ENCODE data around the gene LRRC23. TPM values are rescaled to one million over a fixed set of nuclear protein-coding genes. Genes with fewer than 3 reads are reported as not detected.

Gene LRRC23
- total RNA-seq, 2 experiments from 2014 or later: 4.6 to 5.3 TPM

- no peak for ATAC-seq
- intact Hi-C loops (cut with micrococcal nuclease): no loop called here
- Mint-ChIP-seq H3K4me1 (ENCODE audit: low read depth) (peaks cover 56% of the 10 kb centered on the region), H3K36me3 (ENCODE audit: low read depth) (peaks cover 35% of the 10 kb centered on the region), H3K9me3 (no peaks in the 10 kb centered on the region), H3K27me3 (no peaks in the 10 kb centered on the region), H3K4me3 (peak overlapping the region; percentile 83), H3K27ac (peak overlapping the region; percentile 98)
- ChIA-PET POLR2A (interaction anchor here (1.3 to 36.0 kb wide), 6 partner anchors 10 to 82 kb away, joined by 3 to 1266 read pairs (median 50); partner anchors contain the start of genes ATN1, C12orf57, EMG1 and PHB2), CTCF (interaction anchor here (0.9 to 22.8 kb wide), 7 partner anchors 10 to 107 kb away, joined by 3 to 460 read pairs (median 26); partner anchors contain the start of genes ATN1 and SPSB2)
- no peak for DNase-seq
- TF ChIP-seq CTCF (IDR thresholded peaks at IDR 0.05): no peak
Observed at GRCh38 chr12:6936194-6936635, 31.6 kb downstream of the LRRC23 start.

GRCh38 chr12:6936636-6937480, 32.2 kb downstream of the LRRC23 start:
- no peaks in the 10 kb centered on the region for H3K9me3 Mint-ChIP-seq
- peak overlapping the region; percentile 98 for H3K27ac Mint-ChIP-seq
- no peaks in the 10 kb centered on the region for H3K27me3 Mint-ChIP-seq
- peaks cover 39% of the 10 kb centered on the region for H3K36me3 Mint-ChIP-seq (ENCODE audit: low read depth)
- peaks cover 56% of the 10 kb centered on the region for H3K4me1 Mint-ChIP-seq (ENCODE audit: low read depth)
- H3K4me3 Mint-ChIP-seq: peak overlapping the region; percentile 83
- ATAC-seq (peak; percentile 50), DNase-seq (peak; percentile 87)
- ChIA-PET CTCF (interaction anchor here (0.9 to 22.8 kb wide), 16 partner anchors 10 to 397 kb away, joined by 3 to 460 read pairs (median 5); partner anchors contain the start of genes ATN1, SPSB2 and ZNF384), POLR2A (interaction anchor here (0.7 to 36.0 kb wide), 15 partner anchors 10 to 401 kb away, joined by 3 to 1266 read pairs (median 4); partner anchors contain the start of genes ATN1, C12orf57, EMG1 and PHB2)
- intact Hi-C loops (cut with micrococcal nuclease): no loop called here
- no peak for TF ChIP-seq CTCF (IDR thresholded peaks at IDR 0.05)

GRCh38 chr12:6937481-6938352, 33.1 kb downstream of the LRRC23 start:
- H3K9me3 Mint-ChIP-seq: no peaks in the 10 kb centered on the region

More at GRCh38 chr12:6937481-6938352, 33.1 kb downstream of the LRRC23 start:
- ChIA-PET CTCF (interaction anchor here (0.7 to 22.8 kb wide), 22 partner anchors 11 to 398 kb away, joined by 3 to 460 read pairs (median 5); partner anchors contain the start of genes ATN1, COPS7A, ENO2 and SPSB2), POLR2A (interaction anchor here (0.7 to 36.0 kb wide), 20 partner anchors 11 to 402 kb away, joined by 3 to 1266 read pairs (median 4); partner anchors contain the start of genes ATN1, C12orf57, CDCA3 and EMG1)
- DNase-seq (peak; percentile 96), ATAC-seq (peak; percentile 88)
- peaks cover 39% of the 10 kb centered on the region for H3K36me3 Mint-ChIP-seq (ENCODE audit: low read depth)
- intact Hi-C loops (cut with micrococcal nuclease): no loop called here
- TF ChIP-seq CTCF (IDR thresholded peaks at IDR 0.05): peak; percentile 89
- peak overlapping the region; percentile 98 for H3K27ac Mint-ChIP-seq
- peaks cover 54% of the 10 kb centered on the region for H3K4me1 Mint-ChIP-seq (ENCODE audit: low read depth)
- H3K27me3 Mint-ChIP-seq: no peaks in the 10 kb centered on the region
- peak overlapping the region; percentile 83 for H3K4me3 Mint-ChIP-seq

Data from activated CD8-positive, alpha-beta T cell treated with anti-CD3 and anti-CD28 coated beads for 36 hours (primary cell).